ENCODE measurements around the gene SMO. TPM values are rescaled to one million over a fixed set of nuclear protein-coding genes. Genes with fewer than 3 reads are reported as not detected.

Gene SMO
- total RNA-seq, 1 experiment from 2014 or later = 2.9 TPM

DNA sequence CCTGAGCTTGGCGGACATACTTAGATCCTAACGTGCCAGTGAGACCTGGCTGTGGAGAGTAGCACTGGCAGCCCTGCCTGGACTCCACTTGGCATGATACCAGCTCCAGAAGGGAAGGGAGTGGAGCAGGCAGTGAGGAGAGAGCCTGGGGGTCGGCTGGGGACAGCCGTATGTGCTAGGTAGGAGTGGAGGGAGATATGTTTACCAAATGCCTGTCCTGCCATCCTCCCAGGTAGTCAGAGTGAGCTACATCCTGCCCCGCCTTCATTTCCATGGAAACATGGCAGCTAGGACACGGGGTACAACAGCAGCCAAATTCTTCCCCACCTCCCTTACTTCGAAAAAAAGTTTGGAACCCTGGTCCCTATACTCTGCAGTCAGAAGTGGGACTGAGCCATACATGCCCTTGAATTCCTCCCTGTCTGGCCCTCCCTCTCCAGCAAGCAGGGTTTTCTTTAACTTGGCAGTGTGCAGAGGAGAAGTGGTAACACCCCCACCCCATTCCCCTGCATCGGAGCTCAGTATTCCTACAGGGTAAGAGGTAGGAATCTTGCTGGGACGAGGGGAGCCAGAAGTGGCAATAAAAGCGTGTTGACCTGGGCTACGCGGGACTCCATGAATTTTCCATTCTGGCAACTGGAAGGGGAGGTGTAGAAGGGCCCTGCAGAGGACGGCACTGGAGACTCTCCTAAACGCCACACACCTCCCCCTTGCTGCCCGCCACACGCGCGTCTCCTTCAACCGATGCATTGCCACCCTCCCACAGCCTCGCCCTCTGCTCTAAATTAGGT is 20.0 kb upstream of the SMO start:
- intact Hi-C loops (cut with micrococcal nuclease; ENCODE audit: unreplicated experiment) (no loop called here), in situ Hi-C loops (cut with HindIII; ENCODE audit: low pct_unique_long_range_greater_than_20kb, low sequenced_read_pairs) (no loop called here)
- Histone ChIP-seq H3K27ac (ENCODE audit: low read length) (no peak overlapping the region), H3K9me3 (ENCODE audit: control insufficient read depth, insufficient read depth, low read depth, low read length) (no peaks in the 10 kb centered on the region), H3K4me1 (ENCODE audit: control insufficient read depth, insufficient read depth, low read length) (no peaks in the 10 kb centered on the region; the same call in 1 of the 2 replicates), H3K27me3 (ENCODE audit: control insufficient read depth, insufficient read depth, low read length) (no peaks in the 10 kb centered on the region), H3K4me3 (ENCODE audit: low read depth in 2 of 2, low read length in 2 of 2) (no peak overlapping the region), H3K36me3 (ENCODE audit: control insufficient read depth, insufficient read depth, low read length) (no peaks in the 10 kb centered on the region)
- CTCF ChIA-PET = no interaction called here
- TF ChIP-seq, protein P1, sequence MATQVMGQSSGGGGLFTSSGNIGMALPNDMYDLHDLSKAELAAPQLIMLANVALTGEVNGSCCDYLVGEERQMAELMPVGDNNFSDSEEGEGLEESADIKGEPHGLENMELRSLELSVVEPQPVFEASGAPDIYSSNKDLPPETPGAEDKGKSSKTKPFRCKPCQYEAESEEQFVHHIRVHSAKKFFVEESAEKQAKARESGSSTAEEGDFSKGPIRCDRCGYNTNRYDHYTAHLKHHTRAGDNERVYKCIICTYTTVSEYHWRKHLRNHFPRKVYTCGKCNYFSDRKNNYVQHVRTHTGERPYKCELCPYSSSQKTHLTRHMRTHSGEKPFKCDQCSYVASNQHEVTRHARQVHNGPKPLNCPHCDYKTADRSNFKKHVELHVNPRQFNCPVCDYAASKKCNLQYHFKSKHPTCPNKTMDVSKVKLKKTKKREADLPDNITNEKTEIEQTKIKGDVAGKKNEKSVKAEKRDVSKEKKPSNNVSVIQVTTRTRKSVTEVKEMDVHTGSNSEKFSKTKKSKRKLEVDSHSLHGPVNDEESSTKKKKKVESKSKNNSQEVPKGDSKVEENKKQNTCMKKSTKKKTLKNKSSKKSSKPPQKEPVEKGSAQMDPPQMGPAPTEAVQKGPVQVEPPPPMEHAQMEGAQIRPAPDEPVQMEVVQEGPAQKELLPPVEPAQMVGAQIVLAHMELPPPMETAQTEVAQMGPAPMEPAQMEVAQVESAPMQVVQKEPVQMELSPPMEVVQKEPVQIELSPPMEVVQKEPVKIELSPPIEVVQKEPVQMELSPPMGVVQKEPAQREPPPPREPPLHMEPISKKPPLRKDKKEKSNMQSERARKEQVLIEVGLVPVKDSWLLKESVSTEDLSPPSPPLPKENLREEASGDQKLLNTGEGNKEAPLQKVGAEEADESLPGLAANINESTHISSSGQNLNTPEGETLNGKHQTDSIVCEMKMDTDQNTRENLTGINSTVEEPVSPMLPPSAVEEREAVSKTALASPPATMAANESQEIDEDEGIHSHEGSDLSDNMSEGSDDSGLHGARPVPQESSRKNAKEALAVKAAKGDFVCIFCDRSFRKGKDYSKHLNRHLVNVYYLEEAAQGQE (IDR thresholded peaks at IDR 0.05; ENCODE audit: insufficient read depth in 1 of 2, low read depth in 2 of 2, low read length in 1 of 2) = no peak
- TF ChIP-seq, protein P2, sequence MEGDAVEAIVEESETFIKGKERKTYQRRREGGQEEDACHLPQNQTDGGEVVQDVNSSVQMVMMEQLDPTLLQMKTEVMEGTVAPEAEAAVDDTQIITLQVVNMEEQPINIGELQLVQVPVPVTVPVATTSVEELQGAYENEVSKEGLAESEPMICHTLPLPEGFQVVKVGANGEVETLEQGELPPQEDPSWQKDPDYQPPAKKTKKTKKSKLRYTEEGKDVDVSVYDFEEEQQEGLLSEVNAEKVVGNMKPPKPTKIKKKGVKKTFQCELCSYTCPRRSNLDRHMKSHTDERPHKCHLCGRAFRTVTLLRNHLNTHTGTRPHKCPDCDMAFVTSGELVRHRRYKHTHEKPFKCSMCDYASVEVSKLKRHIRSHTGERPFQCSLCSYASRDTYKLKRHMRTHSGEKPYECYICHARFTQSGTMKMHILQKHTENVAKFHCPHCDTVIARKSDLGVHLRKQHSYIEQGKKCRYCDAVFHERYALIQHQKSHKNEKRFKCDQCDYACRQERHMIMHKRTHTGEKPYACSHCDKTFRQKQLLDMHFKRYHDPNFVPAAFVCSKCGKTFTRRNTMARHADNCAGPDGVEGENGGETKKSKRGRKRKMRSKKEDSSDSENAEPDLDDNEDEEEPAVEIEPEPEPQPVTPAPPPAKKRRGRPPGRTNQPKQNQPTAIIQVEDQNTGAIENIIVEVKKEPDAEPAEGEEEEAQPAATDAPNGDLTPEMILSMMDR (IDR thresholded peaks at IDR 0.05) = no peak
- TF ChIP-seq TCF7L2 (IDR thresholded peaks at IDR 0.05; ENCODE audit: low read depth, low read length) = no peak
- no TSS peak for BruUV-seq (replicated peaks)
- POLR2A ChIA-PET = no interaction called here
- DNase-seq (ENCODE audit: low read depth, low spot score) (no peak), ATAC-seq (no peak)

DNA sequence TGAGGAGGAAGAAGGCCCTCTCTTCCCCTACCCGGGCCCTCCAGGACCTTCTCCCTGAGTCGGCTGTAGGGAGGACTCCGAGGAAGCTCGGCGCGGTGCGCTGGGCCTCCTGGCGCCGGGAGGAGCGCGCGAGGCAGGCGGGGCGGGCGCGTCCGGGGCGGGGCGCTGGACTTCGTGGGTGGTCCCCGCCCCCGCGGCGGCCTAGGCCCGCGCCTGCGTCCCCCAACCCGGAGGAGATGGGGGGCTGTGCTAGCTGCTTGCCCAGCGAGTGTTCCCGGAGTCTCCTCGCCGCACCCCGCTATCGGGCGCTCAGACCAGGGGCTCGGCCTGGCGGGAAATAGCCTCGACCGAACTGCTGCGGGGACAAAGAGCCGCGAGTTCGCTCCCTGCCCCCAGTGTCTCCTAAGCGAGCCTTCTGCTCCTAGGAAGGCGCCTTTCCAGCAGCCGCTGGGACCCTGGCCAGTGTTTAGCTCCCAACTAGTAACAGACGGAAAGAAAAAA is 19.2 kb upstream of the SMO start:
- BruUV-seq (replicated peaks) = no TSS peak
- no peaks in the 10 kb centered on the region for H3K9me3 ChIP-seq (ENCODE audit: control insufficient read depth, insufficient read depth, low read depth, low read length)
- CTCF ChIA-PET = no interaction called here
- ATAC-seq (no peak), DNase-seq (ENCODE audit: low read depth, low spot score) (no peak)
- intact Hi-C loops (cut with micrococcal nuclease; ENCODE audit: unreplicated experiment) = no loop called here
- H3K27me3 ChIP-seq (ENCODE audit: control insufficient read depth, insufficient read depth, low read length) = no peaks in the 10 kb centered on the region
- no peak overlapping the region for H3K4me3 ChIP-seq (ENCODE audit: low read depth in 2 of 2, low read length in 2 of 2)
- POLR2A ChIA-PET = no interaction called here
- TF ChIP-seq, protein P2 (IDR thresholded peaks at IDR 0.05) = no peak
- TF ChIP-seq SIN3A (IDR thresholded peaks at IDR 0.05; ENCODE audit: borderline replicate concordance, insufficient read depth, low read depth, low read length) (no peak), POLR2AphosphoS5 (IDR thresholded peaks at IDR 0.05; ENCODE audit: low read depth, low read length) (no peak), TCF7L2 (IDR thresholded peaks at IDR 0.05; ENCODE audit: low read depth, low read length) (no peak)
- TF ChIP-seq, protein P1 (IDR thresholded peaks at IDR 0.05; ENCODE audit: insufficient read depth in 1 of 2, low read depth in 2 of 2, low read length in 1 of 2) = no peak
- no peaks in the 10 kb centered on the region for H3K36me3 ChIP-seq (ENCODE audit: control insufficient read depth, insufficient read depth, low read length)
- in situ Hi-C loops (cut with HindIII; ENCODE audit: low pct_unique_long_range_greater_than_20kb, low sequenced_read_pairs) = no loop called here
- no peak overlapping the region for H3K27ac ChIP-seq (ENCODE audit: low read length)
- no peaks in the 10 kb centered on the region; the same call in 1 of the 2 replicates for H3K4me1 ChIP-seq (ENCODE audit: control insufficient read depth, insufficient read depth, low read length)
